Stimulated activated naive CD8-positive, alpha-beta T cell treated with anti-CD3 and anti-CD28 coated beads, Interleukin-15, Interleukin-2, amounts not matched to agents 100 U/mL and 50 U/mL, for 24 hours (primary cell): ENCODE measurements around the gene L3MBTL3.

ENCODE experiments used
- ATAC-seq: fragments of 150-1000 bp; cut with Tn5 transposase; one replicate; pipeline ENCODE4 v1.10.0; 2021
- DNase-seq: peaks from one replicate; pipeline ENCODE4 v3.0.0; 2021

L3MBTL3 gene

GRCh38 chr6:130183271-130184222 lies 165.2 kb downstream of the L3MBTL3 start:
- DNase-seq: peak; percentile 36
- ATAC-seq: peak; percentile 84

- no peak for DNase-seq
- no peak for ATAC-seq
Observed at GRCh38 chr6:130185658-130186057, 167.3 kb downstream of the L3MBTL3 start.

- DNase-seq (no peak), ATAC-seq (peak; percentile 33)
Observed at GRCh38 chr6:130187335-130188206, 169.2 kb downstream of the L3MBTL3 start.

- DNase-seq (no peak), ATAC-seq (no peak)
Observed at GRCh38 chr6:130188207-130188899, 170.0 kb downstream of the L3MBTL3 start.

GRCh38 chr6:130189531-130190397 lies 171.4 kb downstream of the L3MBTL3 start:
- DNase-seq: no peak
- ATAC-seq: no peak
